ENCODE results near the gene ZBTB11.

GRCh38 chr3:101633186-101633585, 43.7 kb downstream of the ZBTB11 start:
- no peak for TF ChIP-seq CTCF (IDR thresholded peaks at IDR 0.05)
- no peak for TF ChIP-seq POLR2AphosphoS5 (IDR thresholded peaks at IDR 0.05)
- TF ChIP-seq POLR2A (IDR thresholded peaks at IDR 0.05), result no peak
